ENCODE measurements around the gene PUS7.

GRCh38 chr7:105473163-105473562, 48.9 kb downstream of the PUS7 start:
- TF ChIP-seq CTCF (IDR thresholded peaks at IDR 0.05; ENCODE audit: low read length) (no peak), EZH2 (optimal IDR thresholded peaks at IDR 0.05; ENCODE audit: low read depth, low read length) (no peak), EZH2phosphoT487 (IDR thresholded peaks at IDR 0.05; ENCODE audit: low read length) (no peak)

Data from MM.1S (cell line).